Measurements from ENCODE around the gene WWOX. TPM values are rescaled to one million over a fixed set of nuclear protein-coding genes. Genes with fewer than 3 reads are reported as not detected.

The WWOX gene
- total RNA-seq, 2 donors from 2014 or later: 30.0 to 35.4 TPM

GRCh38 chr16:78876671-78877070, 777.2 kb downstream of the WWOX start:
- Mint-ChIP-seq H3K36me3 (ENCODE audit: low read depth) (no peaks in the 10 kb centered on the region), H3K27me3 (ENCODE audit: insufficient read depth) (no peaks in the 10 kb centered on the region), H3K9me3 (no peaks in the 10 kb centered on the region), H3K27ac (no peak overlapping the region), H3K4me3 (no peak overlapping the region), H3K4me1 (peaks cover 40% of the 10 kb centered on the region)
- H3K27me3 ChIP-seq (ENCODE audit: control insufficient read depth, insufficient read depth, low read length, poor library complexity, severe bottlenecking): no peaks in the 10 kb centered on the region
- no peaks in the 10 kb centered on the region for H3K9me3 ChIP-seq (ENCODE audit: control insufficient read depth, low read length)
- H3K4me1 ChIP-seq (ENCODE audit: control insufficient read depth, insufficient read depth, low read length): peaks cover 7% of the 10 kb centered on the region
- 73% methylated on average over 2 of the region's 2 CpGs; no CpG with 5 or more reads in 1 of the 2 experiments for WGBS, 2 experiments (ENCODE audit: insufficient coverage in 1 of 2, insufficient read length in 1 of 2)
- H3K9ac ChIP-seq (ENCODE audit: extremely low read depth, low read length, poor library complexity, severe bottlenecking): no peak overlapping the region
- no peak overlapping the region for H3K4me3 ChIP-seq (ENCODE audit: low read length)
- DNase-seq: no peak
- no peak overlapping the region for H3K27ac ChIP-seq (ENCODE audit: low read depth, low read length)
- TF ChIP-seq CTCF (conservative IDR thresholded peaks at IDR 0.05): no peak
- H3K36me3 ChIP-seq (ENCODE audit: control insufficient read depth, insufficient read depth, low read length): no peaks in the 10 kb centered on the region

- Mint-ChIP-seq H3K4me1 (peaks cover 40% of the 10 kb centered on the region), H3K9me3 (no peaks in the 10 kb centered on the region), H3K27ac (no peak overlapping the region), H3K27me3 (ENCODE audit: insufficient read depth) (no peaks in the 10 kb centered on the region), H3K36me3 (ENCODE audit: low read depth) (no peaks in the 10 kb centered on the region), H3K4me3 (no peak overlapping the region)
- Histone ChIP-seq H3K9ac (ENCODE audit: extremely low read depth, low read length, poor library complexity, severe bottlenecking) (no peak overlapping the region), H3K9me3 (ENCODE audit: control insufficient read depth, low read length) (no peaks in the 10 kb centered on the region), H3K36me3 (ENCODE audit: control insufficient read depth, insufficient read depth, low read length) (no peaks in the 10 kb centered on the region), H3K27ac (ENCODE audit: low read depth, low read length) (no peak overlapping the region), H3K27me3 (ENCODE audit: control insufficient read depth, insufficient read depth, low read length, poor library complexity, severe bottlenecking) (no peaks in the 10 kb centered on the region), H3K4me3 (ENCODE audit: low read length) (no peak overlapping the region), H3K4me1 (ENCODE audit: control insufficient read depth, insufficient read depth, low read length) (peaks cover 5% of the 10 kb centered on the region)
- 30 to 51% methylated on average over 4 to 5 of the region's 6 CpGs for WGBS, 2 experiments (ENCODE audit: insufficient coverage in 1 of 2, insufficient read length in 1 of 2)
- no peak for TF ChIP-seq CTCF (conservative IDR thresholded peaks at IDR 0.05)
- peak; percentile 82 for DNase-seq
Measured at GRCh38 chr16:78877114-78877655, 777.7 kb downstream of the WWOX start.

- Mint-ChIP-seq H3K4me1 (peaks cover 40% of the 10 kb centered on the region), H3K27ac (no peak overlapping the region), H3K27me3 (ENCODE audit: insufficient read depth) (no peaks in the 10 kb centered on the region), H3K9me3 (no peaks in the 10 kb centered on the region), H3K4me3 (no peak overlapping the region), H3K36me3 (ENCODE audit: low read depth) (no peaks in the 10 kb centered on the region)
- TF ChIP-seq CTCF (conservative IDR thresholded peaks at IDR 0.05): no peak
- Histone ChIP-seq H3K27me3 (ENCODE audit: control insufficient read depth, insufficient read depth, low read length, poor library complexity, severe bottlenecking) (no peaks in the 10 kb centered on the region), H3K36me3 (ENCODE audit: control insufficient read depth, insufficient read depth, low read length) (no peaks in the 10 kb centered on the region), H3K4me1 (ENCODE audit: control insufficient read depth, insufficient read depth, low read length) (peaks cover 5% of the 10 kb centered on the region), H3K4me3 (ENCODE audit: low read length) (no peak overlapping the region), H3K9ac (ENCODE audit: extremely low read depth, low read length, poor library complexity, severe bottlenecking) (no peak overlapping the region), H3K27ac (ENCODE audit: low read depth, low read length) (no peak overlapping the region), H3K9me3 (ENCODE audit: control insufficient read depth, low read length) (no peaks in the 10 kb centered on the region)
- DNase-seq: no peak
Measured at GRCh38 chr16:78878570-78878969, 779.1 kb downstream of the WWOX start.

All from endodermal cell (in vitro differentiated cells).